Measurements from ENCODE around the gene FCER1G. TPM values are rescaled to one million over a fixed set of nuclear protein-coding genes. Genes with fewer than 3 reads are reported as not detected.

The FCER1G gene
- total and polyA plus RNA-seq, 9 of the 15 experiments (the other 6 are each of a cell fraction or from before 2014, with no cell fraction given), result 0.15 to 0.69 (median 0.31) TPM; not detected in 2

GRCh38 chr1:161229896-161230295 lies 14.8 kb downstream of the FCER1G start:
- no peak overlapping the region for H3K4me2 ChIP-seq (ENCODE audit: insufficient read depth, low read length)
- DNase-seq (ENCODE audit: extremely low read depth in 1 of 4, low spot score in 3 of 4) (no peak), FAIRE-seq (no peak), ATAC-seq (no peak)
- 77% methylated on average over 3 of the region's 3 CpGs for whole genome bisulfite sequencing (ENCODE audit: insufficient coverage, low coverage, missing lambda C conversion rate)
- peaks cover 19% of the 10 kb centered on the region for H3K79me2 ChIP-seq (ENCODE audit: control insufficient read depth, insufficient read depth, low read length)
- ChIA-PET CTCF (ENCODE audit: low intra/inter-chr PET ratio) (interaction anchor here (1.3 kb wide), 1 partner anchor 152 kb away, joined by 6 read pairs; no protein-coding TSS in a partner anchor), POLR2A (interaction anchor here (0.5 to 1.9 kb wide), 5 partner anchors 9 to 205 kb away, joined by 3 to 5 read pairs (median 3); no protein-coding TSS in a partner anchor)
- no peaks in the 10 kb centered on the region for H3K9me3 ChIP-seq (replicated peaks; ENCODE audit: control insufficient read depth, insufficient read depth, low read depth, low read length)
- no TSS peak for BruUV-seq (replicated peaks)
- in situ Hi-C loops (cut with MboI), result loop anchor here (5.0 kb wide), 2 partner anchors 62 to 152 kb away; no protein-coding TSS in a partner anchor
- H3K4me3 ChIP-seq, result no peak overlapping the region
- intact Hi-C loops (cut with micrococcal nuclease), result loop anchor here (5.0 kb wide), 1 partner anchor 137 kb away; the partner anchor contains the start of gene CFAP126
- H2AFZ ChIP-seq (ENCODE audit: low read depth, low read length), result no peak overlapping the region
- no peak overlapping the region for H3K9ac ChIP-seq (ENCODE audit: insufficient read depth in 1 of 2, low read depth in 2 of 2, low read length in 2 of 2)
- no peaks in the 10 kb centered on the region for H3K27me3 ChIP-seq (ENCODE audit: control insufficient read depth in 2 of 2, insufficient read depth in 2 of 2, low read length in 2 of 2)
- no peaks in the 10 kb centered on the region for H3K9me1 ChIP-seq (ENCODE audit: control insufficient read depth, insufficient read depth, low read length)
- H3K4me1 ChIP-seq (replicated peaks in 1 of 2; ENCODE audit: control insufficient read depth in 2 of 2, insufficient read depth in 2 of 2, low read length in 2 of 2), result peaks cover 12 to 20% of the 10 kb centered on the region in 2 experiments; a peak in 4 of 5 replicates
- no peaks in the 10 kb centered on the region for H4K20me1 ChIP-seq (replicated peaks; ENCODE audit: control insufficient read depth, insufficient read depth, low read length)
- H3K27ac ChIP-seq (ENCODE audit: extremely low read depth, low read depth, low read length), result no peak overlapping the region
- H3K36me3 ChIP-seq (ENCODE audit: control insufficient read depth, insufficient read depth, low read length), result peaks cover 37% of the 10 kb centered on the region
- peak; percentile 25; the same call in 1 of the 2 replicates for TF ChIP-seq REST (IDR thresholded peaks at IDR 0.05; ENCODE audit: borderline replicate concordance)
- TF ChIP-seq REST (CRISPR knock-in tag; IDR thresholded peaks at IDR 0.05; ENCODE audit: low read depth), result no peak
- no peak for TF ChIP-seq NFIC (IDR thresholded peaks at IDR 0.05)
- TF ChIP-seq CTCF (IDR thresholded peaks at IDR 0.05 in 2 of 3, conservative IDR thresholded peaks at IDR 0.05 in 1 of 3; ENCODE audit: insufficient read depth in 2 of 3, low read depth in 1 of 3, low read length in 3 of 3), result peak; percentile 20 to 43 (median 29); a peak in 4 of 6 replicates
- TF ChIP-seq RAD21 (CRISPR knock-in tag; conservative IDR thresholded peaks at IDR 0.05 in 1 of 2, IDR thresholded peaks at IDR 0.05 in 1 of 2), result peak in 1 of 2 experiments; percentile 33; a peak in 1 of 4 replicates
- TF ChIP-seq CTCFL (IDR thresholded peaks at IDR 0.05; ENCODE audit: borderline replicate concordance, insufficient read depth, low read depth, low read length, poor library complexity, severe bottlenecking), result peak; percentile 47
- no peak for TF ChIP-seq ZNF707 (CRISPR knock-in tag; conservative IDR thresholded peaks at IDR 0.05)
